B cell (primary cell): ENCODE measurements around the gene PARD3. TPM values are rescaled to one million over a fixed set of nuclear protein-coding genes. Genes with fewer than 3 reads are reported as not detected.

ENCODE experiments used
- ATAC-seq: fragments of 200-7000 bp; cut with Tn5 transposase; one replicate; pipeline ENCODE4 v1.10.0; 2021; ENCODE audit warnings: low read depth, mild to moderate bottlenecking, moderate number of reproducible peaks, moderate library complexity
- CTCF ChIA-PET: fragments of 350-600 bp; sonication (Branson Sonifier 250); formaldehyde crosslinking; loops from one replicate; lab custom pipeline; 2021; ENCODE audit warnings: antibody characterized with exemption, inconsistent platforms; lab: Charles Lee
- POLR2A ChIA-PET: fragments of 350-600 bp; sonication (Branson Sonifier 250); formaldehyde crosslinking; loops from one replicate; lab custom pipeline; 2021; ENCODE audit warnings: antibody characterized with exemption; lab: Charles Lee
- DNase-seq: peaks from one replicate; pipeline ENCODE4 v3.0.0; 2013
- H2AFZ ChIP-seq: 2 replicates; pipeline ENCODE4 v1.6.1; 2012; ENCODE audit warnings: mild to moderate bottlenecking, low read depth, low read length; ENCODE audit not compliant: insufficient read depth, poor library complexity, severe bottlenecking
- H3K27ac ChIP-seq, 2 donors: 1 replicate in 1 of 2; 2 replicates in 1 of 2; pipeline ENCODE4 v1.5.1; 2012 to 2013; ENCODE audit warnings: low read length in 2 of 2, mild to moderate bottlenecking in 2 of 2, moderate library complexity in 1 of 2
- H3K27me3 ChIP-seq, 4 experiments: fragments of 200-600 bp in 1 of 4; sonication (generic) in 1 of 4; replicated peaks in 1 of 4; 1 replicate in 2 of 4; 2 replicates in 2 of 4; pipeline versions ENCODE4 v1.6.1 to v1.7.0; 2013 to 2016; ENCODE audit warnings: low read length in 3 of 4, mild to moderate bottlenecking in 2 of 4, mixed read lengths in 1 of 4, moderate library complexity in 1 of 4; ENCODE audit not compliant: insufficient read depth in 4 of 4, control insufficient read depth in 3 of 4; ENCODE audit errors: control extremely low read depth in 1 of 4
- H3K36me3 ChIP-seq, 2 experiments: replicated peaks in 1 of 2; 1 replicate in 1 of 2; 2 replicates in 1 of 2; pipeline versions ENCODE4 v1.6.1 to v1.7.1; 2013; ENCODE audit warnings: low read length in 1 of 2; ENCODE audit not compliant: insufficient read depth in 2 of 2, control insufficient read depth in 1 of 2; ENCODE audit errors: control extremely low read depth in 1 of 2, extremely low read depth in 1 of 2
- H3K4me1 ChIP-seq, 2 donors: fragments of 200-600 bp in 1 of 2; sonication (generic) in 1 of 2; 1 replicate in 1 of 2; 2 replicates in 1 of 2; pipeline versions ENCODE4 v1.5.1 to v1.6.1; 2013 to 2017; ENCODE audit warnings: low read length in 2 of 2; ENCODE audit not compliant: control insufficient read depth in 2 of 2, insufficient read depth in 2 of 2
- H3K4me2 ChIP-seq: replicated peaks from 2 replicates; pipeline ENCODE3; 2012; ENCODE audit warnings: mild to moderate bottlenecking, low read depth, low read length; ENCODE audit not compliant: poor library complexity, severe bottlenecking
- H3K4me3 ChIP-seq, 5 experiments: fragments of 200-600 bp in 1 of 5; sonication (generic) in 1 of 5; 1 replicate in 3 of 5; 2 replicates in 2 of 5; pipeline versions ENCODE4 v1.5.1 to v1.7.0; 2011 to 2016; ENCODE audit warnings: low read length in 4 of 5, mild to moderate bottlenecking in 4 of 5, low read depth in 2 of 5, control low read depth in 1 of 5, moderate library complexity in 1 of 5; ENCODE audit not compliant: insufficient read depth in 1 of 5; ENCODE audit errors: control extremely low read depth in 1 of 5, extremely low read depth in 1 of 5
- H3K79me2 ChIP-seq: fragments of 200-600 bp; sonication (generic); one replicate; pipeline ENCODE4 v1.6.0; 2016; ENCODE audit warnings: low read length; ENCODE audit not compliant: control insufficient read depth, insufficient read depth
- H3K9ac ChIP-seq: fragments of 200-600 bp; sonication (generic); 2 replicates; pipeline ENCODE4 v1.6.1; 2017; ENCODE audit warnings: mild to moderate bottlenecking, low read length, moderate library complexity
- H3K9me3 ChIP-seq, 3 donors: one replicate each; pipeline versions ENCODE4 v1.6.1 to v1.7.1; 2013; ENCODE audit warnings: low read length in 2 of 3; ENCODE audit not compliant: control insufficient read depth in 2 of 3, insufficient read depth in 1 of 3; ENCODE audit errors: control extremely low read depth in 1 of 3
- H4K20me1 ChIP-seq: 2 replicates; pipeline ENCODE4 v1.6.0; 2012; ENCODE audit warnings: mild to moderate bottlenecking, low read length; ENCODE audit not compliant: insufficient read depth, control insufficient read depth, poor library complexity, severe bottlenecking
- H3K27ac Mint-ChIP-seq: one replicate; pipeline ENCODE4 v1.8.0; 2021; ENCODE audit warnings: mixed read lengths
- H3K27me3 Mint-ChIP-seq: one replicate; pipeline ENCODE4 v1.8.0; 2021; ENCODE audit warnings: mixed read lengths
- H3K4me1 Mint-ChIP-seq: one replicate; pipeline ENCODE4 v1.8.0; 2021; ENCODE audit warnings: mixed read lengths
- H3K4me3 Mint-ChIP-seq: one replicate; pipeline ENCODE4 v1.8.0; 2021; ENCODE audit warnings: mixed read lengths
- H3K9me3 Mint-ChIP-seq: one replicate; pipeline ENCODE4 v1.8.0; 2022; ENCODE audit warnings: mixed read lengths; ENCODE audit not compliant: insufficient read depth
- CTCF ChIP-seq: fragments of 200-600 bp; IDR thresholded peaks from one replicate; pipeline ENCODE4 v1.8.0; 2022; ENCODE audit warnings: antibody characterized with exemption, mild to moderate bottlenecking
- EZH2 ChIP-seq: IDR thresholded peaks from 2 replicates; pipeline ENCODE4 v1.6.1; 2012; ENCODE audit warnings: borderline replicate concordance, low read depth, mild to moderate bottlenecking, moderate library complexity, low read length; ENCODE audit not compliant: insufficient read depth, poor library complexity, severe bottlenecking
- WGBS: methylation state at CpG from one replicate; pipeline ENCODE4 v1.1.5; 2013; ENCODE audit warnings: missing lambda C conversion rate; ENCODE audit not compliant: insufficient coverage; 5-methylcytosine and 5-hydroxymethylcytosine counted together
- intact Hi-C: fragments of 100-400 bp; cut with micrococcal nuclease; formaldehyde crosslinking; loops from one replicate; pipeline ENCODE4 v1.10.0; 2022
- polyA plus RNA-seq: library from polyadenylated mRNA; depleted of rRNA; stranded (reverse); fragments of >200 nt; gene quantifications from 2 replicates; pipeline ENCODE4 v1.2.3, GENCODE V29; 2012
- total RNA-seq, 2 donors: library from RNA; stranded (reverse); fragments of 120-200 nt in 1 of 2; gene quantifications; 1 replicate in 1 of 2; 2 replicates in 1 of 2; pipeline versions ENCODE4 v1.2.3 to v1.2.4, GENCODE V29; 2013 to 2022

Gene PARD3
- total and polyA plus RNA-seq, 2 donors (not counting 1 experiment from before 2014, with no cell fraction given), result not detected

- H4K20me1 ChIP-seq, result no peaks in the 10 kb centered on the region
- no peak for TF ChIP-seq CTCF
- no peak for TF ChIP-seq EZH2
- WGBS, result 83% methylated on average over 1 of the region's 2 CpGs
- H3K27me3 ChIP-seq, result no peaks in the 10 kb centered on the region
- H3K4me3 ChIP-seq, result no peak overlapping the region
- no peak overlapping the region for H3K27ac ChIP-seq
- ChIA-PET POLR2A (no interaction called here), CTCF (no interaction called here)
- no peak overlapping the region for H2AFZ ChIP-seq
- no peaks in the 10 kb centered on the region for H3K9me3 ChIP-seq
- Mint-ChIP-seq H3K27ac (no peak overlapping the region), H3K27me3 (peaks cover 5% of the 10 kb centered on the region), H3K4me1 (peaks cover 4% of the 10 kb centered on the region), H3K9me3 (no peaks in the 10 kb centered on the region), H3K4me3 (no peak overlapping the region)
- intact Hi-C loops, result no loop called here
- no peak overlapping the region for H3K9ac ChIP-seq
- H3K79me2 ChIP-seq, result no peaks in the 10 kb centered on the region
- ATAC-seq (no peak), DNase-seq (no peak)
- H3K4me1 ChIP-seq, result no peaks in the 10 kb centered on the region
- no peak overlapping the region for H3K4me2 ChIP-seq
- H3K36me3 ChIP-seq, result no peaks in the 10 kb centered on the region
Measured at GRCh38 chr10:34776090-34776690, 38.9 kb downstream of the PARD3 start.

- H3K9me3 ChIP-seq, result no peaks in the 10 kb centered on the region
- WGBS, result 86% methylated on average over 2 of the region's 3 CpGs
- DNase-seq, result no peak
- H3K27ac ChIP-seq, result no peak overlapping the region
- Mint-ChIP-seq H3K27me3 (peaks cover 5% of the 10 kb centered on the region), H3K27ac (no peak overlapping the region), H3K4me1 (no peaks in the 10 kb centered on the region), H3K4me3 (no peak overlapping the region), H3K9me3 (no peaks in the 10 kb centered on the region)
- H3K4me3 ChIP-seq, result no peak overlapping the region
- ChIA-PET CTCF (no interaction called here), POLR2A (no interaction called here)
- no peak overlapping the region for H2AFZ ChIP-seq
- H3K4me2 ChIP-seq, result no peak overlapping the region
- TF ChIP-seq CTCF (no peak), EZH2 (no peak)
- intact Hi-C loops, result no loop called here
- no peaks in the 10 kb centered on the region for H3K27me3 ChIP-seq
- ATAC-seq, result no peak
- no peaks in the 10 kb centered on the region for H3K4me1 ChIP-seq
- no peaks in the 10 kb centered on the region for H3K79me2 ChIP-seq
- H4K20me1 ChIP-seq, result no peaks in the 10 kb centered on the region
- no peak overlapping the region for H3K9ac ChIP-seq
- no peaks in the 10 kb centered on the region for H3K36me3 ChIP-seq
Measured at GRCh38 chr10:34775044-34775637, 40.0 kb downstream of the PARD3 start.
